ENCODE results near the gene MYO18A.

GRCh38 chr17:29146369-29146972 lies 33.7 kb downstream of the MYO18A start:
- TF ChIP-seq CTCF (IDR thresholded peaks at IDR 0.05): no peak
- no peak for TF ChIP-seq POLR2A (IDR thresholded peaks at IDR 0.05)
